ENCODE data around the gene LPA. TPM values are rescaled to one million over a fixed set of nuclear protein-coding genes. Genes with fewer than 3 reads are reported as not detected.
"Not testable (repeated sequence)": the region's sequence is repeated elsewhere in the genome, so short reads cannot be mapped to it uniquely, and the experiment has no call there.

Gene LPA
- total RNA-seq, 1 experiment from 2014 or later, result 0.13 TPM

GRCh38 chr6:160595838-160596832 lies 67.9 kb downstream of the LPA start:
- Histone ChIP-seq H3K23ac (ENCODE audit: insufficient read length, low read depth, low read length) (no peak overlapping the region), H4K8ac (replicated peaks; ENCODE audit: insufficient read length, low read depth, low read length) (no peak overlapping the region), H3K9me3 (ENCODE audit: control insufficient read depth, low read depth, low read length) (no peaks in the 10 kb centered on the region), H3K27ac (ENCODE audit: insufficient read length, low read depth, low read length) (no peak overlapping the region), H2BK15ac (ENCODE audit: low read depth, low read length) (no peak overlapping the region), H4K91ac (ENCODE audit: insufficient read length, low read depth, low read length) (no peak overlapping the region), H3K14ac (ENCODE audit: insufficient read depth, low read length) (no peak overlapping the region), H3K23me2 (ENCODE audit: insufficient read length, low read depth, low read length, poor library complexity, severe bottlenecking) (no peaks in the 10 kb centered on the region), H3K18ac (ENCODE audit: insufficient read length, low read depth, low read length) (no peak overlapping the region), H4K5ac (ENCODE audit: insufficient read length, low read depth, low read length) (no peak overlapping the region), H3K4ac (ENCODE audit: low read depth, low read length) (no peak overlapping the region), H2AFZ (ENCODE audit: low read length) (no peak overlapping the region), H4K20me1 (ENCODE audit: control insufficient read depth, insufficient read depth, insufficient read length) (no peaks in the 10 kb centered on the region), H2AK5ac (ENCODE audit: insufficient read length, low read length) (no peak overlapping the region), H3K56ac (ENCODE audit: insufficient read length, low read depth, low read length) (no peak overlapping the region), H3T11ph (ENCODE audit: low read length) (no peak overlapping the region), H3K79me2 (ENCODE audit: insufficient read depth, low read length) (no peaks in the 10 kb centered on the region), H2BK120ac (ENCODE audit: low read depth, low read length, poor library complexity, severe bottlenecking) (no peak overlapping the region), H3K4me1 (ENCODE audit: insufficient read depth, low read length) (no peaks in the 10 kb centered on the region), H2BK20ac (ENCODE audit: low read depth, low read length, poor library complexity, severe bottlenecking) (no peak overlapping the region), H3K9ac (ENCODE audit: extremely low read depth, insufficient read length, low read length) (no peak overlapping the region), H3K79me1 (ENCODE audit: insufficient read depth, low read depth, low read length, poor library complexity, severe bottlenecking) (no peaks in the 10 kb centered on the region), H2BK12ac (ENCODE audit: insufficient read length, low read depth, low read length) (no peak overlapping the region), H2BK5ac (ENCODE audit: insufficient read length, low read length) (no peak overlapping the region), H3K4me2 (ENCODE audit: insufficient read depth, insufficient read length, low read length) (no peak overlapping the region), H3K27me3 (ENCODE audit: insufficient read depth, low read length) (no peaks in the 10 kb centered on the region)
- WGBS (ENCODE audit: extremely low coverage, insufficient read length, low lambda C conversion rate), result no CpG with 5 or more reads among the region's 1 CpG
- no peaks in the 10 kb centered on the region for H3K4me1 Mint-ChIP-seq
- peaks cover 0 to 6% (median 4%) of the 10 kb centered on the region in 3 experiments; a peak in 4 of 7 replicates for H3K36me3 Mint-ChIP-seq (ENCODE audit: insufficient read depth in 1 of 3, low read depth in 3 of 3)
- DNase-seq, result no peak
- peaks cover 3% of the 10 kb centered on the region for H3K27me3 Mint-ChIP-seq (ENCODE audit: low read depth)
- no peak overlapping the region for H3K4me3 Mint-ChIP-seq
- TF ChIP-seq, protein P1, sequence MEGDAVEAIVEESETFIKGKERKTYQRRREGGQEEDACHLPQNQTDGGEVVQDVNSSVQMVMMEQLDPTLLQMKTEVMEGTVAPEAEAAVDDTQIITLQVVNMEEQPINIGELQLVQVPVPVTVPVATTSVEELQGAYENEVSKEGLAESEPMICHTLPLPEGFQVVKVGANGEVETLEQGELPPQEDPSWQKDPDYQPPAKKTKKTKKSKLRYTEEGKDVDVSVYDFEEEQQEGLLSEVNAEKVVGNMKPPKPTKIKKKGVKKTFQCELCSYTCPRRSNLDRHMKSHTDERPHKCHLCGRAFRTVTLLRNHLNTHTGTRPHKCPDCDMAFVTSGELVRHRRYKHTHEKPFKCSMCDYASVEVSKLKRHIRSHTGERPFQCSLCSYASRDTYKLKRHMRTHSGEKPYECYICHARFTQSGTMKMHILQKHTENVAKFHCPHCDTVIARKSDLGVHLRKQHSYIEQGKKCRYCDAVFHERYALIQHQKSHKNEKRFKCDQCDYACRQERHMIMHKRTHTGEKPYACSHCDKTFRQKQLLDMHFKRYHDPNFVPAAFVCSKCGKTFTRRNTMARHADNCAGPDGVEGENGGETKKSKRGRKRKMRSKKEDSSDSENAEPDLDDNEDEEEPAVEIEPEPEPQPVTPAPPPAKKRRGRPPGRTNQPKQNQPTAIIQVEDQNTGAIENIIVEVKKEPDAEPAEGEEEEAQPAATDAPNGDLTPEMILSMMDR (conservative IDR thresholded peaks at IDR 0.05), result no peak
- H3K9me3 Mint-ChIP-seq, result peaks cover 14 to 90% of the 10 kb centered on the region in 2 experiments
- no peak overlapping the region for H3K27ac Mint-ChIP-seq

DNA sequence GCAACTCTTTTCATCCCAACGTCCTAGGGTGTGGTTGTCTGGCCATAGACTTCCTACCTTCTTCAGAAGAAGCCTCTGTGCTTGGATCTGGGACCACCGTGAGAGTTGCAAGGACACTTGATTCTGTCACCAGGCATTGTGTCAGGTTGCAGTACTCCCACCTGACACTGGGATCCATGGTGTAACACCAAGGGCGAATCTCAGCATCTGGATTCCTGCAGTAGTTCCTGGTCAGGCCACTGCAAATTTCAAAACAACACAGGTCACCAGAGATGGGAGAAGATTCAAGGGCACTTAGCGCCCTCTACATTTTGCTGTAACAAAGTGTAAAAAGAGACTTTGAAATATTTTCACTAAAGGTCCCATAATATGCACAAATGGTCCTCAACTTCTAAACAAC lies 68.8 kb downstream of the LPA start:
- WGBS (ENCODE audit: extremely low coverage, insufficient read length, low lambda C conversion rate), result no CpG with 5 or more reads among the region's 4 CpGs
- not testable (repeated sequence) for H3K27ac ChIP-seq (ENCODE audit: insufficient read length, low read depth, low read length); H3K9ac ChIP-seq (ENCODE audit: extremely low read depth, insufficient read length, low read length); H3K56ac ChIP-seq (ENCODE audit: insufficient read length, low read depth, low read length); H3T11ph ChIP-seq (ENCODE audit: low read length); H2AK5ac ChIP-seq (ENCODE audit: insufficient read length, low read length); H3K14ac ChIP-seq (ENCODE audit: insufficient read depth, low read length); H2BK15ac ChIP-seq (ENCODE audit: low read depth, low read length); H3K18ac ChIP-seq (ENCODE audit: insufficient read length, low read depth, low read length); H3K79me2 ChIP-seq (ENCODE audit: insufficient read depth, low read length); H4K5ac ChIP-seq (ENCODE audit: insufficient read length, low read depth, low read length); H2AFZ ChIP-seq (ENCODE audit: low read length); H3K36me3 Mint-ChIP-seq (ENCODE audit: insufficient read depth in 1 of 3, low read depth in 3 of 3); H2BK12ac ChIP-seq (ENCODE audit: insufficient read length, low read depth, low read length); H3K27me3 Mint-ChIP-seq (ENCODE audit: low read depth); H3K23ac ChIP-seq (ENCODE audit: insufficient read length, low read depth, low read length); H3K4ac ChIP-seq (ENCODE audit: low read depth, low read length); H3K27me3 ChIP-seq (ENCODE audit: insufficient read depth, low read length); H3K9me3 ChIP-seq (ENCODE audit: control insufficient read depth, low read depth, low read length); DNase-seq; H3K4me2 ChIP-seq (ENCODE audit: insufficient read depth, insufficient read length, low read length); H2BK20ac ChIP-seq (ENCODE audit: low read depth, low read length, poor library complexity, severe bottlenecking); H3K4me1 Mint-ChIP-seq; H4K20me1 ChIP-seq (ENCODE audit: control insufficient read depth, insufficient read depth, insufficient read length); H4K8ac ChIP-seq (replicated peaks; ENCODE audit: insufficient read length, low read depth, low read length); H2BK120ac ChIP-seq (ENCODE audit: low read depth, low read length, poor library complexity, severe bottlenecking); H2BK5ac ChIP-seq (ENCODE audit: insufficient read length, low read length); H3K79me1 ChIP-seq (ENCODE audit: insufficient read depth, low read depth, low read length, poor library complexity, severe bottlenecking); H3K4me1 ChIP-seq (ENCODE audit: insufficient read depth, low read length); H3K27ac Mint-ChIP-seq; H3K4me3 Mint-ChIP-seq; H4K91ac ChIP-seq (ENCODE audit: insufficient read length, low read depth, low read length); H3K23me2 ChIP-seq (ENCODE audit: insufficient read length, low read depth, low read length, poor library complexity, severe bottlenecking)
- peaks cover 14 to 90% of the 10 kb centered on the region in 2 experiments for H3K9me3 Mint-ChIP-seq

All from H9 (cell line).